Kidney glomerular epithelial cell (primary cell): ENCODE data around the gene FOXP4.
A peak's percentile ranks its signal among the peaks of the same experiment; 100 is the strongest.

Experiments
- DNase-seq: peaks from one replicate; lab custom pipeline; 2025; lab: John Stamatoyannopoulos, UW

FOXP4 gene

GRCh38 chr6:41563060-41563776 is 17.0 kb downstream of the FOXP4 start:
- DNase-seq = no peak

- no peak for DNase-seq
Measured at GRCh38 chr6:41564448-41565142, 18.4 kb downstream of the FOXP4 start.

- no peak for DNase-seq
Measured at GRCh38 chr6:41565701-41566100, 19.5 kb downstream of the FOXP4 start.

GRCh38 chr6:41566961-41567360 is 20.8 kb downstream of the FOXP4 start:
- no peak for DNase-seq

GRCh38 chr6:41567684-41568083 is 21.5 kb downstream of the FOXP4 start:
- no peak for DNase-seq

GRCh38 chr6:41568202-41568584 is 22.0 kb downstream of the FOXP4 start:
- no peak for DNase-seq

- no peak for DNase-seq
Measured at GRCh38 chr6:41568585-41569384, 22.6 kb downstream of the FOXP4 start.

- no peak for DNase-seq
Measured at GRCh38 chr6:41570259-41570615, 24.1 kb downstream of the FOXP4 start.

GRCh38 chr6:41571021-41571780 is 25.0 kb downstream of the FOXP4 start:
- DNase-seq = no peak

- no peak for DNase-seq
Measured at GRCh38 chr6:41572613-41573012, 26.4 kb downstream of the FOXP4 start.

- no peak for DNase-seq
Measured at GRCh38 chr6:41573276-41573675, 27.1 kb downstream of the FOXP4 start.

- no peak for DNase-seq
Measured at GRCh38 chr6:41573985-41574384, 27.8 kb downstream of the FOXP4 start.

GRCh38 chr6:41575598-41575997 is 29.4 kb downstream of the FOXP4 start:
- no peak for DNase-seq

- no peak for DNase-seq
Measured at GRCh38 chr6:41576667-41577066, 30.5 kb downstream of the FOXP4 start.

GRCh38 chr6:41577356-41578216 is 31.4 kb downstream of the FOXP4 start:
- DNase-seq = no peak

- DNase-seq = no peak
Measured at GRCh38 chr6:41578217-41579087, 32.3 kb downstream of the FOXP4 start.

GRCh38 chr6:41579088-41579610 is 33.0 kb downstream of the FOXP4 start:
- DNase-seq = no peak

GRCh38 chr6:41580690-41581089 is 34.5 kb downstream of the FOXP4 start:
- DNase-seq = no peak

- DNase-seq = peak; percentile 71
Measured at GRCh38 chr6:41581381-41581991, 35.3 kb downstream of the FOXP4 start.

- no peak for DNase-seq
Measured at GRCh38 chr6:41582540-41582939, 36.4 kb downstream of the FOXP4 start.
